GM20431 (cell line): ENCODE data around the gene C12orf54.
"Not testable (repeated sequence)": the region's sequence is repeated elsewhere in the genome, so short reads cannot be mapped to it uniquely, and the experiment has no call there.

Experiments used
- in situ Hi-C: fragments of 300-500 bp; cut with MseI, MboI; formaldehyde crosslinking; loops from one replicate; pipeline ENCODE4 v1.15.0; 2020; ENCODE audit warnings: low sequenced_read_pairs; ENCODE audit not compliant: unreplicated experiment

Gene C12orf54

DNA sequence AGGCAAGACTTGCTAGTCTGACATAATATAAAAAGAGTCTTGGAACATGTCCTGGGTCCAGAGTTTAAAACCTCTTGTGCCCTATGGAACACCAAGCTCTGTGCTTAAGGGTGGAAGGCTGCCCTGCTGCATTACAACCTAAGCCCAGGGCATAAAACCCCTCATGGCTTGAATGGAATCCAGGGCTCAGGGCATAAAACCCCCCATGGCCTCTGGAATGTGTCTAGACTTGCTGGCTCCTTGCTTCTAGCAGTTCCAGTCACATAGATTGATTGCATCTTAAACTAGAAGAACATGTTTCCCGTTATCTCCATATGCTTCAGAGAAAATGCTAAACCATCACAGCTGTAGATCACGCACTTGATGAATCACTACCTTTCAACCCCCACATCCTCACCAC is 24.5 kb downstream of the C12orf54 start:
- in situ Hi-C loops, result not testable (repeated sequence)

DNA sequence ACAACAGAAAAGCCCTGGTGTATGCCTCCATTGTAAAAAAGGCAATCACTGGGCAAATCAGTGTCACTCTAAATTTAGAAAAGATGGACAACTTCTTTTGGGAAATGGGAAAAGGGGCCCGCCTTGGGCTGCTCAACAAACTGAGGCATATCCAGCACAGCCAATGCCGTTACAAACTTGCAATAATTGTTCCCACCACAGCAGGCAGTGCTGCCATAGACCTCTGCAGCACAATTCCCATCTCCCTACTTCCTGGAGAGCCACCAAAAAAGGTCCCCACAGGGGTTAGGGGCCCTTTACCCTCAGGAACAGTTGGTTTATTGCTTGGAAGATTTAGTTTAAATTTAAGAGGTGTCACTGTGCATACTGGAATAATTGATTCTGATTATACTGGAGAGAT is 26.7 kb downstream of the C12orf54 start:
- in situ Hi-C loops, result no loop called here

- in situ Hi-C loops, result no loop called here
Observed at GRCh38 chr12:48510111-48510510, 27.8 kb downstream of the C12orf54 start.

GRCh38 chr12:48512855-48513254 is 30.6 kb downstream of the C12orf54 start:
- in situ Hi-C loops, result no loop called here

DNA sequence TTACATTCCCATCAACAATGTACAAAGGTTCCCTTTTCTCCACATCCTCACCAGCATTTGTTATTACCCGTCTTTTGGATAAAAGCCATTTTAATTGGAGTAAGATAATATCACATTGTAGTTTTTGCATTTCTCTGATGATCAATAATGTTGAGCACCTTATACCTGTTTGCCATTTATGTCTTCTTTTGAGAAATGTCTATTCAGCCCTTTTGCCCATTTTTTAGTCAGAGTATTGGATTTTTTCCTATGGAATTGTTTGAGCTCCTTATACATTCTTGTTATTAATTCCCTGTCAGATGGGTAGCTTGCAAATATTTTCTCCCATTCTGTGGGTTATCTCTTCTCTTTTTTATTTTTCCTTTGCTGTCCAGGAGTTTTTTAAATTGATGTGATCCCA is 32.4 kb downstream of the C12orf54 start:
- in situ Hi-C loops, result no loop called here

DNA sequence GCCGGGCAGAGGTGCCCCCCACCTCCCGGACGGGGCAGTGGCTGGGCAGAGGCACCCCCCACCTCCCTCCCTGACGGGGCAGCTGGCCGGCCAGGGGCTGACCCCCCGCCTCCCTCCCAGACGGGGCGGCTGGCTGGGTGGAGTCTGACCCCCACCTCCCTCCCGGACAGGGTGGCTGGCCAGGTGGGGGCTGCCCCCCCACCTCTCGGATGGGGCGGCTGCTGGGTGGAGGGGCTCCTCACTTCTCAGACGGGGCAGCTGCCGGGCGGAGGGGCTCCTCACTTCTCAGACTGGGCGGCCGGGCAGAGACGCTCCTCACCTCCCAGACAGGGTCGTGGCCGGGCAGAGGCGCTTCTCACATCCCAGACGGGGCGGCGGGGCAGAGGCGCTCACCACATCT is 38.1 kb downstream of the C12orf54 start:
- in situ Hi-C loops, result not testable (repeated sequence)

DNA sequence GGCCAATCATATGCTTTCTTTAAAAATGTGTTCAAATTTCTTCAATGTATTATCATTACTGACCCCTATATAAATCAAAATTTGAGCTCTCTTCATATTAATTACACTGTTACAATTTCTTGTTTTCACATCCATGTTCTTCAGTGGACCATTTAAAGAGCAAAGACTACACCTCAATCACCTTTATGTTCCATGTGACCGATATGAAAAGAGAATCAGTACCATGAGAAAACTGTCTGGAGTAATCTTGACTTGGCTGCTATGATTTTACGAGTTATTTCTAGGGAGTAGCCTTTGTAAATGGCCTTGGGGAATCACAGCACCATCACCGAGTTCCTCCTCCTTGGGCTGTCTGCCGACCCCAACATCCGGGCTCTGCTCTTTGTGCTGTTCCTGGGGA is 43.0 kb downstream of the C12orf54 start, which contains the start of gene OR8S1:
Gene OR8S1 (plus strand): TSS at position 301 of the 400 bp plus-strand sequence. CDS start 0 bp downstream, at position 301.
- in situ Hi-C loops, result no loop called here

GRCh38 chr12:48527891-48528670 is 45.8 kb downstream of the C12orf54 start:
- in situ Hi-C loops, result no loop called here

GRCh38 chr12:48532601-48533000 is 50.3 kb downstream of the C12orf54 start:
- in situ Hi-C loops, result no loop called here

GRCh38 chr12:48536602-48537001 is 54.3 kb downstream of the C12orf54 start:
- in situ Hi-C loops, result no loop called here

DNA sequence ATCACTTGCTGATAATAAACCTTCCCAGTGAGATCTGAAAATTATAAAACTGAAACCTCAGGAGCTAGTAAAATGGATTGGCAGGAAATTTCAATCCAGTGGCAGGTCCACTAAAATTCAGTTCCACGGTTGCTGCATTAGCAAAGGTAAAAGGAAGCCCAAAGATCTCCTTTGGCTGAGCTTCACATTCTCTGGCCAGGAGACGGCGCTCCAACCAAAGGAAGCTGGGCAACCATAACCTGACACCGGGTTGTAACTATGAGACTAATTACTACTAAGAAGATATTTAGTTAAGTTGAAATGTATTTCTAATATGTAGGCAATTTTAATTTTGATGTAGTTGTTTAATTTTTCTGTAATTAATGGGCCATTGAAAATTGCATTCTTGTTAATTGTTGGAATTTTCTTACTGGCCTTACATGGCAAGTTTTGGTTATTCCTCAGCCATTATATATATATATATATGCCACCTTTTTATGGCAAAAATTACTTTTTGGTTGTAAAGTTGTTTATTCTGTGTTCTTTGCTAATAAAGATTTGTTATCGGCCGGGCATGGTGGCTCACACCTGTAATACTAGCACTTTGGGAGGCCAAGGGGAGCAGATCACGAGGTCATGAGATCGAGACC is 60.1 kb downstream of the C12orf54 start:
- in situ Hi-C loops, result no loop called here

- in situ Hi-C loops, result no loop called here
Observed at GRCh38 chr12:48545833-48546469, 63.7 kb downstream of the C12orf54 start.
